GM12891 (cell line): ENCODE data around the gene BBLN.

Experiments used
- POLR2A ChIP-seq: IDR thresholded peaks from 2 replicates; pipeline ENCODE4 v1.6.1; 2011; ENCODE audit warnings: low read depth, low read length, control low read depth
- POLR2AphosphoS5 ChIP-seq: IDR thresholded peaks from 2 replicates; pipeline ENCODE4 v1.6.1; 2011; ENCODE audit warnings: low read depth, low read length, control low read depth
- POU2F2 ChIP-seq: IDR thresholded peaks from 2 replicates; pipeline ENCODE4 v1.6.1; 2011; ENCODE audit warnings: low read depth, mild to moderate bottlenecking, control low read depth, low read length, moderate library complexity

DNA sequence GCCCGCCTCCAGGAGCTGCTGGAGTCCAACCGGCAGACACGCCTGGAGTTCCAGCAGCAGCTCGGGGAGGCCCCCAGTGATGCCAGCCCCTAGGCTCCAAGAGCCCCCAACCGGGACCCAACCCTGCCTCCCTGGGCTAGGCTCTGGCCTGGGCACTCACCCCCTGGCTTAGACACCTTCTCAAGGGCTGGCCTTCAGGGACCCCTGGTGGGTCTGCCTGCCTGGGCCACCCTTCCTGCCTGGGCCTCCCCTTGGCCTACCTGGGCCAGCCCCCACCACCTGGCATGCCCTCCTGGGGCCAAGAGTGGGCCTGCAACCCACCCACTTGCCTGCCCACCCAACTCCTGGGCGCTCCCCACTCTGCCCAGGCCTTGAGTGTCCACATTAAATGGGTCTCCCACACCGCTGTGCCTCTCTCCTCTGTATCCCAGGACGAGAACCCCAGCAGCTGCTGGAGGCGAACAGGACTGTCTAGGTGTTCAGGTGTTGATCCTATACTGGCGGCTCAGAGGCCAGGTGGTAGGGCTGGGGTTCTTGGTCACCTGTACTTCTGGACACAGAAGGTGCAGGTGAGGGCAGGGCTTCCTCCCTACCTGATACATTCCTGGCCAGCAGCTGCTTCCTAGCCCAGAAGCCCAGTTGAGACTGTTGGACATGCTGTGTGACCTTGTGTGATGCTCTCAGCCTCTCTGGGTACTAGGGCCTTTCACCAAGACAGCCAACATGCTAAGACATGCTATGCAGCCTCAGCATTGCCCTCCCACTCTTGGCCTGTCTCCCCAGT lies 3.6 kb downstream of the BBLN start:
- no peak for TF ChIP-seq POLR2AphosphoS5
- TF ChIP-seq POU2F2, result no peak
- TF ChIP-seq POLR2A, result no peak
